ENCODE data around the gene ARHGAP32. TPM values are rescaled to one million over a fixed set of nuclear protein-coding genes. Genes with fewer than 3 reads are reported as not detected.

The ARHGAP32 gene
- total and polyA plus RNA-seq, 2 experiments from 2014 or later, result 4.0 to 13.0 TPM

- TF ChIP-seq, protein P1, sequence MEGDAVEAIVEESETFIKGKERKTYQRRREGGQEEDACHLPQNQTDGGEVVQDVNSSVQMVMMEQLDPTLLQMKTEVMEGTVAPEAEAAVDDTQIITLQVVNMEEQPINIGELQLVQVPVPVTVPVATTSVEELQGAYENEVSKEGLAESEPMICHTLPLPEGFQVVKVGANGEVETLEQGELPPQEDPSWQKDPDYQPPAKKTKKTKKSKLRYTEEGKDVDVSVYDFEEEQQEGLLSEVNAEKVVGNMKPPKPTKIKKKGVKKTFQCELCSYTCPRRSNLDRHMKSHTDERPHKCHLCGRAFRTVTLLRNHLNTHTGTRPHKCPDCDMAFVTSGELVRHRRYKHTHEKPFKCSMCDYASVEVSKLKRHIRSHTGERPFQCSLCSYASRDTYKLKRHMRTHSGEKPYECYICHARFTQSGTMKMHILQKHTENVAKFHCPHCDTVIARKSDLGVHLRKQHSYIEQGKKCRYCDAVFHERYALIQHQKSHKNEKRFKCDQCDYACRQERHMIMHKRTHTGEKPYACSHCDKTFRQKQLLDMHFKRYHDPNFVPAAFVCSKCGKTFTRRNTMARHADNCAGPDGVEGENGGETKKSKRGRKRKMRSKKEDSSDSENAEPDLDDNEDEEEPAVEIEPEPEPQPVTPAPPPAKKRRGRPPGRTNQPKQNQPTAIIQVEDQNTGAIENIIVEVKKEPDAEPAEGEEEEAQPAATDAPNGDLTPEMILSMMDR (IDR thresholded peaks at IDR 0.05; ENCODE audit: low read depth, low read length), result no peak
- Histone ChIP-seq H3K4me3 (no peak overlapping the region), H3K9me3 (ENCODE audit: low read depth) (no peaks in the 10 kb centered on the region), H3K36me3 (peaks cover 34% of the 10 kb centered on the region), H3K27ac (no peak overlapping the region), H3K4me1 (ENCODE audit: low read depth) (peaks cover 14% of the 10 kb centered on the region), H3K27me3 (no peaks in the 10 kb centered on the region)
- no peak for DNase-seq (ENCODE audit: low read depth in 1 of 2, low spot score in 1 of 2)
Observed at GRCh38 chr11:128916037-128916572, 276.0 kb downstream of the ARHGAP32 start.

DNA sequence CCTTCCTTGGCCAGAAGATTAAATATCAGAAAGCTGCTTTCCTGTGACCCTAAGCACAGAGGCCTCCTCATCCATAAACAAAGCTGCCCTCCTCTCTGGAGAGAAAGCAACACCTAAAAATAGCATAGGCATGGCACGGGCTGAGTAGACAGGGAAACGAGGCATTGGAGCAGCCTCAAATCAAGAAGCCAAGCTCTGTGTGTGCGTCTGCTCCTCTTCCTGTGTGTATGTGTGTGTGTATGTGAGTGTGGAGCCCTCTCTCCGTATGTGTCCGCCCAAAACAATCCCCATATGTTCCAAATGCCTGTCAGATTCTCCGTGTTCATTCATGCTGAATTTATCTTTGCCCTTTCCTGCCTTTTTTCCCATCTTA, 277.0 kb downstream of the ARHGAP32 start:
- Histone ChIP-seq H3K4me3 (no peak overlapping the region), H3K27me3 (no peaks in the 10 kb centered on the region), H3K27ac (peak overlapping the region; percentile 61), H3K36me3 (peaks cover 34% of the 10 kb centered on the region), H3K4me1 (ENCODE audit: low read depth) (peaks cover 14% of the 10 kb centered on the region), H3K9me3 (ENCODE audit: low read depth) (no peaks in the 10 kb centered on the region)
- TF ChIP-seq, protein P1 (IDR thresholded peaks at IDR 0.05; ENCODE audit: low read depth, low read length), result no peak
- peak in 1 of 2 donors; percentile 53 for DNase-seq (ENCODE audit: low read depth in 1 of 2, low spot score in 1 of 2)

Other genes with a start within 250 kb of the ARHGAP32 start
- gene TP53AIP1, start 249.5 kb downstream of the ARHGAP32 start, total RNA-seq, result 0.46 TPM in 1 of 2 replicates, not detected in the other
- 0.26 and 0.83 TPM in 2 replicates for gene TP53AIP1, start 249.5 kb downstream of the ARHGAP32 start, polyA plus RNA-seq
- gene BARX2, start 183.5 kb upstream of the ARHGAP32 start, total RNA-seq, result 0.11 and 0.36 TPM in 2 replicates
- gene BARX2, start 183.5 kb upstream of the ARHGAP32 start, polyA plus RNA-seq, result 0.32 and 0.59 TPM in 2 replicates

Measured in cardiac muscle cell (in vitro differentiated cells and primary cell).